Germinal center (tissue), 1 donor: ENCODE data around the gene CCDC15.

Experiments used
- DNase-seq: peaks from one replicate; pipeline ENCODE4 v3.0.0; 2012; ENCODE audit warnings: mixed read lengths, low spot score

CCDC15 gene

DNA sequence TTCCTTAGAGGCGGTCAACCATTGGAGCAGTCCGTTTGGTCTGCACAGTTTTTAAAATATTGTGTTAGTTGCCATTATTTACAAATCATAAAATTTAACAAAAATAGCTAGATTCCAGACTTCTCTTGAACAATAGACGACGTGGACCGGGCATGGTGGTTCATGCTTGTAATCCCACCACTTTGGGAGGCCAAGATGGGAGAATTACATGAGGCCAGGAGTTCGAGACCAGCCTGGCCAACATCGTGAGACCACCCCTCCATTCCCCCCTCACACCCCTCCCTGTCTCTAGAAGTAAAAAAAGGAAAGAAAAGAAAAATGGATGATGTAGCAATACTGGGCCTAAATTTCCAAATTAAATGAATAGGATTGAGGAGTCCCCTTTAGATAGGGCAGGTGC is 110.1 kb downstream of the CCDC15 start:
- no peak for DNase-seq

DNA sequence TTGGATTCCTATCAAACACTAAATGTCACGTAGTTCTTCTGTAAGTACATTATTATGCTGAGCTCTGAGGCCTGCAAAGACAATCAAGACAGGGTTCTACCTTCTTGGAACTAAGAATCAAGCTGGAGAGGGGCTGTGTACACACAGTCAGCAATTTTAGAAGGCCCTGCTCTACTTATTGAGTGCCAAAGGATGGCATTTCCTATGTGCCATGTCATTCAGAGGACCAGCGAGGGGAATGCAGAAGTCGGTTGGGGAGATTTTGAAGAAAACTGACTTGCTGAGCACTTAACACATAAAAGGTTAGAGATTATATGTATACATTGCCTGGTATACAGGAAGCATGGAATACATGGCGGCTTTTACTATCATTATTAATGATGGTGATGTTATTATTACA is 114.4 kb downstream of the CCDC15 start:
- no peak for DNase-seq

DNA sequence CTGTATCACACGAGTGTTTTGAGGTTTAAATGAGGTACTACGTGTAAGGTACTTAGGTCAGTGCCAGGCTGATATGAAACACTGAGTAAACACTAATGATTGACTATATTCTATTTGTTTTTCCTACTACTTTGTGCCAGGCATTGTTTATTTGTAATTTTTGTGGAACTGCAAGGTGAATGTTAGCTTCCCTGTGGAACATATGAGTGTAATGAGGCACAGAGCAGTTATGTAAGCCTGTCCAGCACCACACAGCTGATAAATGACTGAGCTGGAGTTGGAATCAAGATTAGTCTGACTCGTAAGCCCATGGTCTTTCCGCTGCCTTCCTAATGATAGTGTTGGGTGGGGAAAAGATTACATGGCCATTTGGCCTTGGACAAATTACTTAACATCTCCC is 115.0 kb downstream of the CCDC15 start:
- DNase-seq = no peak

DNA sequence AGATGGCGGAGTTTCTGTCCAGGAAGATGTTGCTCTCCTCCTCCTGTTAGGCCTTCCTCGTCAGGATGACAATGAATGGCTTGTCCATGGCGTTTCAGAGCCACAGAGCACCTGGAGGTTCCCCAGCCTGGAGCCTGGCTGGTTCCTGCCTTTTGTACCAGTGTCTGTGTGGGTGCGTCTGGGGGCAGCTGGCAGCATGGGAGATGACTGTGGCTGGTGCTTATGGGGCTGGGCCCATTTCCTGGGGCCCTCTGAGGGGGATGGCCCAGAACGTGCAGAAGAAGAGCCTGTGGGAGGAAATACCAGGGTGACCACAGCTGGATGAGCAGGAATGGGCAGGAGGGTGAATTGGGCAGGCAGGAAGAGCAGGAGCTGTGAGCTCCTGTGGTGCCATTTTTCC is 115.8 kb downstream of the CCDC15 start:
- no peak for DNase-seq

DNA sequence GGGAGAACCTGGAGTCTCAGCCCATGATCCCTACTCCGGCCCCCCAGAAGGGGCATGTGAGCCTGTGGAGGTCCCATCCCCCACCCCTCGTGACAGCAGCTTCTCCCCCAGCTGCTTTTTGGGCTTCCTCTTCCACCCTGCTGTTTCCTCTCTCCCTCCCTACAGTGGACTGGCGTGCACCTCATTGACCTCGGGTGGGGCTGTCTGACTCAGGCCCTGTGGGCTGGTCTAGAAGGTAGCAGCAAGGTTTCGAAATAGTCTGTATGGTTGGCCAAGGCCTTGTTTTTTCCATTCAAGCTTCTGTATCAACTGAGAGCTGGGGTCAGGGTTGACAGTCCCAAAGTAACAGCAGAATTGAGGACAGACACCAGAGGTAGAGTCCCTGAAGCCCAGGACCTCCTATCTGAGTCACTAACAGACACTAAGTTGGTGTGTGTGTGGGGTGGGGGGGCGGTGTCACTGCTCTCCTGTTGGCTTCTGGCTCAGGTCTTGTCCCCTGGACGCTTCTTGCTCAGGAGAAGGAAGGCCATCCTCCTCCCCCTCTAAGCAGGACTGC is 116.8 kb downstream of the CCDC15 start:
- peak; percentile 23 for DNase-seq

DNA sequence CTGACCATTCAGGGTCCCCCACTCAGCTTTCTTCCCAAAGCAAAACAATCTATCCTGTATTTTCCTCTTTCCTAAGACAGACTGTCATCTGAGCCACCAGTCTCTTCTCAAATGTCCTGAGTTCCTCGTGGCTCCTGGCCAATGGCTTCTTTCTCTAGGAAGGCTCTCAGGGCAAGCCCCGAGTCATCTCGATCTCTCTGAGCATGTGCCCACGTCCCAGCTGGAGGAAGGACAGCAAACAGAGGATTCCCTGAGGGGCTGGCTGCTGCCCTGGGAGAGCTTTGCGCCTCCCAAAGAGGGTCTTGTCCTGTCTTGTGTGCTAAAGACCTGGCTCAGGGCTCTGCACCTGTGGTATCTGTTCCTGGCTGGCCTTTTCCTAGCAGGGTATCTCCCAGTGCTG is 117.4 kb downstream of the CCDC15 start:
- DNase-seq = no peak

DNA sequence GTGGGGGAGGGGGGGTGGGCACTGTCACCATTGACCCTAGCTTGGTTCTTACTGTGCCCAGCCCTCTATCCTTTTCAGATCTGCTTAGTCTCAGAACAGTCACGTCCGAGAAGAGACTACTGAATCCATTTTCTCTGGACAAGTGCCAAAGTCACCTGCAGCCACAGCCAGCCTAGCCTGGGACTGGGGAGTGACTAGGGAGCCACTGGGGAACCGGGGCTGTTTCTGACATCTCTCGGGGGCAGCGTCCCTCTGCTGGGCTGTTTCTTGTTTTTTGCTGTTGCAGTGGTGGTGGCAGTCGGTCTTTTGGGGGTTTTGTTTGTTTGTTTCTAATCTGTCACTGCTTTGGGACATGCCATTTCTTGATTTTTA is 117.8 kb downstream of the CCDC15 start:
- DNase-seq = no peak

DNA sequence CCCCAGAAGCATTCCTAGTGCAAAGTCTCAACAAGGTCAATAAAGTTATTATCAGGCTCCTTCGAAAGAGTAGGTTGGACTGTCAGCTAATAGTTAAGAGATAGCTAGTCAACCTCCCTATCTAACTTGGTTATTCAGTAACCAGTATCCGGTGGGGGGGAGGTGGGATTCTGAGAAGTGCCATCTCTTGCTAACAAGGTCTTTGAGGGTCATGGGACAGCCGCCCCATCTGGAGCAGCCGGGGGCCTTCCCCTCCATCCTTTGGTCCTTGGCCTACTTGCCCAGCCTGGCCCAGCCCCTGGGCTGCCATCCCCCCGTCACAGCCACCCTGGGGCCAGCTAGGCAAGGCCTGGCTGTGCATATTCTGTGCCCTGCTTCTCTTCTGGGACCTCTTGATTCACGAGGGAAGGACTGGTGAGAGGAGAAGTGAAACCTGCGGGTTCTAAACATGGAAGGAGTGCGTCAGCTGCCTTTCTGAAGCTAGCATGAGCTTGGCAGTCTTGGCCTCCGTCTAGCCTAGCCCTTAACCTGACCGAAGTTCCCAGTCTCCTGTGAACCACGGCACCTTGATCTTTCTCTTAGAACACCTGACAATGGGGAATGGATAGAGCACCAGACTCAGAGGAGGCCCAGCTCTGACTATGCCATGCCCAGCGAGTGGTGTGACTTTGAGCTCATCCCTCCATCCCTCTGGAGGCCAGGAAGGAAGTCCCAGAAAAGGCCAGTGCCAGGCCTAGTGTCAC is 118.4 kb downstream of the CCDC15 start:
- peak; percentile 84 for DNase-seq

DNA sequence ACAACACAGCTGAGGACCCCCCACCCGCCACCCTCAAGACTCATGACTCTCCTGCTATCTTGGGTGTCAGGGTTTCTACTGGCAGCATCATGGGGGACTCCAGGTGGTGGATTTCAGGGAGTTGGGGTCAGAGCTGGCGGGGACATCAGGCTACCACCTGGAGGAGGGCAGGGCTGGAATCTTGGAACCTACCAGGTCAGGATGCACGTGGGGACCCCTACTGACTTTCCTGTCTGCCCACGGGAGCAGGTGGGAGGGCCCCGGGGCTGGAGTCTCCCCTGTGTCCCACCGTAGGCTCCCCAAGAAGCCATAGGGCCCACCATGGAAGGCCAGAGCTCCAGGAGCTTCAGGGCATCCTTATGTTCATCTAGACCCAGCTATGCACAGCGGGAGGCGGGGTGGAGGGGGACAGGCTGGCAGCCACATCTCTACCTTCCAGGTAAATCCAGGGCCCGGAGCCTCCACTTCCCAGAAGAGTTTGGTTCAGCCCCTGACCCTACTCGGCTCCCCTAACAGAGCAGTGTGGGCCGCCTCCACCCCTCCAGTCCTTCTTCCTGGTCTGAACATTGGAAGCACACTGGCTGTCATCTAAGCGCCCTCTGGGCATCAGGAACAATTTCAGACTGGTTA is 119.1 kb downstream of the CCDC15 start:
- DNase-seq = no peak

DNA sequence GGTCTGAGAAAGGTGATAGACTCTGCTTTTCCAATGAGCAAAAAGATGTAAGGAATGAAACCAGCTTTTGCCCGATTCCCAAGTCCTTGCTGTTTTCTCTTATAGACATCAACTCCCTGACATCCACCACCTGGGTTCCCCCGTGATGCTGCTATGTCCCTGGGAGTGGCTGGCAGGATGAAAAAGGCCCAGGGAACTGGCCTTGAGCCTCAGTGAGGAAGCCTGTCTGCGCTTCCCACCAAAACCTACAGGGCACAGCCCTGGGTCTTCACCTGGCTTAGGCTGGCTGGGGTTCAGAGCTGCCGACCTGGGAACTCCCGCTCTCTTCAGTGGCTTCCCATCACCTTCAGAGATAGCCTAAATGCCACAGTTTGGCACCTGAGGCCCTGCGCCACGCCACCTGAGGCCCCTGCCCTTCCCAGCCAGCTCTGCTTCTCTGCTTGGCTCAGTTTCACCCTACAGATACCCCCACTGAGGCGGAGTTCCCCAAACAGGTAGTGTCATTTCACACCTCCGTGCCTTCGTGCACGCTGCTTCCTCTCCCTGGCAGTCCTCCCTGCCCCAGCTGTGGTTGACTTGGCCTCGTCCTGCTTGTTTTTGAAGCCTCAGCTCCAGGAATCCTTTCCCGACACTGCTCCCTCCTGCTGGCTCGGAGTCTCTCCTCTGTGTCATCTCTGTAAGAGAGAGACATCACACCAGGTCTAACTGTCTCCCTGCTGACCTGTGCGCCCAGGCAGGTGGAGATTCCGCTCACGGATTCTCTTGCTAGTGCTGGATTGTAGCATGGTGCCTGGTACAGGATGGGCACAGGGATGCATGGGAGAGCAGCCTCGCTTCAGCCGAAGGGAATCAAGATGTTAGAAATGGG is 119.8 kb downstream of the CCDC15 start:
- DNase-seq = peak; percentile 63

DNA sequence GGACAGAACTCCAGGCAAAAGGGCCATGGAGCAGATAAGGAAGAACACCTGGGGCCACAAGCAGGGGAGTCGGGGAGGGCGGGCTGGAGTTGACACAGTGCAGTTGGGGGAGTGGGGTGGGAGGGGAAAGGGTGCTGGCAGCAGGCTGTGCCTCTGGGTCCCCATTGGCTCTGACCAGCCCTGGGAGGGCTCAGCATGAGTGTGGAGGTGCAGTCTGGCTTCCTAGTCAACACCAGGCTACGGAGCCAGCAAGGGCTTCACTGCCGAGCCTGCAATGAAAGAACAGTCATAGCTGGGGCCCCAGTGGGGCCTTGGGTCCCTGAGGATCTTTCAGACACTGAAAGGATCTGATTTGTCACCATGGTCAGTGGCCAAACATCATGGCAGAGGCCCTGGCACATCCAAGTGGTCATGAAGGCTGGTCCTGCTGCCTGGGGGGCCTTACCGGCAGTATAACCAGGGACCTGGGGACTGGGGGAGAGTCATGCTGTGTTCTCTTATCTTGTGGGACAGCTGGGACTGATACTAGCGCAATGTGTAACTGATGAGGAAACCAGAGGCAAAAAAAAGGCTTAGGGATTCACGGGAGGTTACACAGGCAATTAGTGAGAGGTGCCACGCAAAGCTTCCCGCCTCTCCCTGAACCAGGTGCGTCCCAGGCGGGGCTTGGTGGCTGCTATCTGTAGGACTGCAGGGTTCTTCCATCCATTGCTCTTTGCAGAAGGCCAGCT is 120.7 kb downstream of the CCDC15 start:
- DNase-seq = no peak

DNA sequence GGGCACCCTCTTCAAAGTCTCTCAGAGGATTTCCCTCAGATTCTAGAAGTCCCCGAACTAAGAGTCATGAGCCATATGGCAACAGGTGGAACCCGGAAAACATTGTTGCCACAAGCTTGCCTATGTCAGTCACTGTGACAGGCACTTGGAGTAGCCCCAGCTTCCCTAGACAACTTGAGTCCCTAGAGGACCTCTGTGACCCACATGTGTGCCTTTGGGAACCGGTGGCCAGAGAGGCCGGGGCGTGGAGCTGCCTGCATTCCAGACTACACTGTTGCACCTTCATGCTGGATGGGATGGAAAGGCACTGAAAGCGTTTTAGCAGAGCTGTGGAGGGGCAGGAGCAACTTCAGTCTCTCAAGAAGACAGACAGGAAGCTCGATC is 121.2 kb downstream of the CCDC15 start:
- no peak for DNase-seq

DNA sequence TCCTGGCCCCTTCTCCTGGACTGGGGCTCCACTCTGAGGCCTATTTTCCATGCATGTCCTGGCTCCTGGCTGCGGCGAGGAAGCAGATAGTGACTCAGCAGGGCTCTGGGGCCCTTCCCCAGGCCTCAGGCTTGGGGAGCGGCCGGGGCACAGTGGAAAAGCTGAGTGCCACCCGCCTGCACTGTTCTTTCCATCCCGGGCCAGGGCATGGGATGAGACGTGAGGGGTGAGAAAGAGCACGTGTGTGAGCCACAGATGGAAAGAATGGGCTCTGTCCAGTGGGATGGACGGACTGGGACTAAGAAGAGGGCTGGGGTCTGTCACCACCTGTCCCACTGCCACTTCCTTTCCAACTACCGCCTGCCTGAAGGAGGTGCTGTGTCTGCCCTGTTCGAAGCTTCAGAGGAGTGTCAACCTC is 121.9 kb downstream of the CCDC15 start:
- no peak for DNase-seq

DNA sequence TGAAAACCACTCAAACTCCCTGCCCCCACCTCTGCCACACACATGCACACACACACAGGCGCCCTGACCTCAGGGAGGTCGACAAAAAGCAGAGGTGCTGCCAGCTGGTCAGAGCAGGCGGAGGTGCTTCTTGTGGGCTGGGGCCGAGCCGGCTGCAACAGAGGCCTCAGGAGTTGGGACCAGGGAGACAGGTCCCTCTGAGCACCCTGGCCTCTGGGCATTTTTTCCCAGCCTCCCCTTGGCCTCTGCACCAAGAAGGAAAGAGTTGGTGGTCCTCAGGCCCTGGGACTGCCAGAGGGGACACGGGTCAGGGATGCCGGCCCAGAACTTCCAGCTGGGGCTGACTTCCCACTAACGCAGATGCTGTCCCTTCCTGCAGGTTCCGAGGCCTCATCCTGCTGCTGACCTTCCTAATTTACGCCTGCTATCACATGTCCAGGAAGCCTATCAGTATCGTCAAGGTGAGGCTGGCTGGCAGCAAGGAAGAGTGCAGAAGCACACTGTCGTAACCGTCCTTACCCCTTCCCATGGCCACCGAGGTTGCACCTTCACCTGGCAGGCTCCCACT is 122.5 kb downstream of the CCDC15 start:
- DNase-seq = no peak

DNA sequence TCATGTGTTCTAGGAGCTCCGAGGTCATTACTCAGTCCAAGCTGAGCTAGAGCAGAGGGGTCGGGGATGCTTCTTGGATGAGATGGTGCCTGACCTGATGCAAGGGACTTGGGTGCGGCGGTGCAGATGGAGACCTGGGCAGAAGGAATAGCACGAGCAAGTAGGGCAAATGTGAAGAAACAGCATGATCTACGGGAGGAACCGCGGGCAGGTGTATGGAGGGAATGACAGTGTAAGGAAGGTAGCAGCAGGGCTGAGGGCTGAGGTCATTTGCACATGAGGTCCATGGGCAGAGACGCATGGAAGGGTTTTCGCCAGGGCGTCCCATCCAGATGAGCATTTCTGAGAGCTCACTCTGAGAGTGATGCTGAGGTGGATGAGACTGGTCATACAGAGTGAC is 124.0 kb downstream of the CCDC15 start:
- DNase-seq = no peak

DNA sequence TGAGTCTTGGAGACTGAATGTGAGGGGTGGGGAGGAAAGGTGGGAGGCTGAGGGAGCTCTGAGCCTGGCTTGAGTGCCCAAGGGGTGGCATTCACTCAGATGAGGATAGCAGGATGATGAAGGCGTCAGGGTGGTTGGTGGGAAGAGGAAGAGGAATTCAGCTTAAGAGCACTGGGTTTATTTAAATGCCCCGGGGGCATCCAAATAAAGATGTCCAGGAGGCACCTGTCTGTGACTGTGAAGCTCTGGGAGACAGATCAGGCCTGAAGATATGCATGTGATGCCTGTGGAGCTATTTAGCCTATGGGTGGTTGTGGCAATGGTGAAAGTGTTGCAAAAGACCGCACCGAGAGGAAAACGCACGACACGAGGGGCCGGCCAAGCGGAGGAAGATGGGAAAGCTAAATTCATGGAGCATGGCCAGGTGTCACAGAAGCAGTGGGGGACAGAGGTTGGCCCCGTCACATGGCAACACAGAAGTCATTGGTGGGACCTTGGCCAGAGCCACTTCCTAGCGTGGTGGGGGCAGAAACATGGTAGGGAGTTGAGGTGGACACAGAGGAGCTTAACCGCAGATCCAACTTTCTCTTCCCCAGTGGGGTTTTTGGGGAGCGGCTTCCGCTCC is 124.6 kb downstream of the CCDC15 start:
- DNase-seq = no peak

DNA sequence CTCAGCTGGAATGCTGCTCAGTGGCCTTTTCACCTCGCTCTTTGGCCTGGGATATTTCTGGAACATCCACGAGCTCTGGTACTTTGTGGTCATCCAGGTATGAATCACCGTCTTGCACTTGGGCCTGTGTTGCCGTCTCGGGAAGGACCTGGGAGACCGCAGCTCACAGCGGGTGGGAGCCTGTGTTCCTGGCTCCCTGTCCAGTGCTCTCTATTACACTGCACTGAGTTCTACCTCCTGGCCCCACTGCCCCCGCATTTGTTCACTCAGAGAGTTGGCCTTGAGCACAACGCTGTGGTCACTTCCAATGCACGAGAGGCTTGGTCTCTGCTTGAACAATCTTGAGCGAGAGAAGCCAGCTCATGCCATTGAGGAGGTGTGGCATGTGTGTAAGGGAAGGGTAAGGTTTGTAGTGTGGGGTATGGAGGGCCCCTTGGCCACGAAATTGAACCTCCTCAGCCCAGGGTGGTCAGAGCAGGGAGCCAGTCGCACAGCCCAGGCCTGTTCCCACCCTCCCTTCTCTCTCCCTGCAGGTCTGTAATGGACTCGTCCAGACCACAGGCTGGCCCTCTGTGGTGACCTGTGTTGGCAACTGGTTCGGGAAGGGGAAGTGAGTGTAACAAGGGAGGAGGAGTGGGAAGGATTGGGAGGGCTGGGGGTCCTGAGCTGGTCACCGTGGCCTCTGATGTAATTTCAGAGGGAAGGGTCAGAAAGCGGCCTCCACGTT is 125.3 kb downstream of the CCDC15 start:
- DNase-seq = no peak

DNA sequence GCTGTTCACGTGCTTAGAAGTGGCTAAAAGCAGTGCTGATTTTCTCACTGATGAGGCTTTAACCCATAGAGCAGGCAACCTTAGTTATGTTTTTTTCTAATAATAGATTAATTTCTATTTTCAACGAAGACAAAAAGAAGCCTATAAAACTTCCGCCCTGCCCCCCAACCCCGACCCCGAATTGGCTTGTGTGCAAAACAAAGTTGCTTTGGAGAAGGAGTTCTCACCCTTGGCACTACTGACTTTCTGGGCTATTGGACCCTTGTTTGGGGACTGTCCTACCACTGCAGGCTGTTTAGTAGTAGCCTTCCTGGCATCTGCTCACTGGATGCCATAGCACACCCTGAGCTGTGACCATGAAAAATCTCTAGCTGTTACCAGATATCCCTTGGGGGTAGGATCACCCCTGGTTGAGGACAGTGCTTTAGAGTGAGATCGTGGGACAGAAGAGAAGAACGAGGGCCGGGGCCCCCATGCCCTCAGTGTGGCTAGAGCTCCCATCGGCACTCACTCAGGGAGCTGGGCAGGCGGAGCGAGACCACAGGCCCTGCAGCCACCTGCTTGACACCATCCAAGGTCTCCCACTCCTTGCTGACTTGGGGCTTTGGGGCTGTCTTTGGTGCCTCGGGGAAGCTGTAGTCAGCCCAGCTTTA is 126.0 kb downstream of the CCDC15 start:
- DNase-seq = no peak

DNA sequence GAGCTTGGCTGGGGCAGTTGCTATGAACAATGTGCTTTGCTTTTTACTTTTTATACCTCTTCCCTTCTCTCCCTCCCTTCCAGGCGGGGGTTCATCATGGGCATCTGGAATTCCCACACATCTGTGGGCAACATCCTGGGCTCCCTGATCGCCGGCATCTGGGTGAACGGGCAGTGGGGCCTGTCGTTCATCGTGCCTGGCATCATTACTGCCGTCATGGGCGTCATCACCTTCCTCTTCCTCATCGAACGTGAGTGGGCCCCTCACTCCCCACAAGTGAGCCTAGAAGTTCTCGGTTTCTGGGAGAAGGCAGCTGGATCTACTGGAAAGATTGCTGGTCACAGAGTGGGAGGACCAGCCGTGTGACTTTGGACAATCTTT is 126.5 kb downstream of the CCDC15 start:
- no peak for DNase-seq
